CD14-positive monocyte (primary cell): Measurements from ENCODE around the gene SPINK6. TPM values are rescaled to one million over a fixed set of nuclear protein-coding genes. Genes with fewer than 3 reads are reported as not detected.

ENCODE experiments used
- DNase-seq, 3 donors: peaks; one replicate each; pipeline ENCODE4 v3.0.0-alpha.2; 2011 to 2022
- H2AFZ ChIP-seq: 2 replicates; pipeline ENCODE4 v1.6.0; 2012; ENCODE audit warnings: mild to moderate bottlenecking, low read depth, low read length, inconsistent platforms; ENCODE audit not compliant: insufficient read depth, poor library complexity, severe bottlenecking
- H3K27ac ChIP-seq, 2 donors: 1 replicate in 1 of 2; 2 replicates in 1 of 2; pipeline ENCODE4 v1.5.1; 2012 to 2013; ENCODE audit warnings: low read length in 2 of 2, control low read depth in 1 of 2, inconsistent platforms in 1 of 2, low read depth in 1 of 2, mild to moderate bottlenecking in 1 of 2
- H3K27me3 ChIP-seq, 2 donors: one replicate each; pipeline versions ENCODE4 v1.6.0 to v1.6.1; 2011 to 2013; ENCODE audit warnings: low read length in 2 of 2; ENCODE audit not compliant: control insufficient read depth in 2 of 2, insufficient read depth in 2 of 2
- H3K36me3 ChIP-seq, 2 donors: replicated peaks in 1 of 2; 1 replicate in 1 of 2; 2 replicates in 1 of 2; pipeline versions ENCODE4 v1.5.1 to v1.6.1; 2012 to 2013; ENCODE audit warnings: low read length in 2 of 2, control low read depth in 1 of 2, inconsistent platforms in 1 of 2, mild to moderate bottlenecking in 1 of 2; ENCODE audit not compliant: insufficient read depth in 2 of 2, control insufficient read depth in 1 of 2
- H3K4me1 ChIP-seq, 2 donors: 1 replicate in 1 of 2; 2 replicates in 1 of 2; pipeline versions ENCODE4 v1.5.1 to v1.6.1; 2012 to 2013; ENCODE audit warnings: low read length in 2 of 2, control low read depth in 1 of 2, inconsistent platforms in 1 of 2, mild to moderate bottlenecking in 1 of 2, moderate library complexity in 1 of 2; ENCODE audit not compliant: insufficient read depth in 2 of 2, control insufficient read depth in 1 of 2
- H3K4me2 ChIP-seq: replicated peaks from 2 replicates; pipeline ENCODE3; 2012; ENCODE audit warnings: low read length, moderate library complexity, mild to moderate bottlenecking; ENCODE audit not compliant: poor library complexity, severe bottlenecking; ENCODE audit errors: extremely low read depth
- H3K4me3 ChIP-seq, 3 experiments: fragments of 200-600 bp in 1 of 3; sonication (generic) in 1 of 3; replicated peaks in 1 of 3; 1 replicate in 2 of 3; 2 replicates in 1 of 3; pipeline ENCODE4 v1.5.1; 2011 to 2013; ENCODE audit warnings: low read length in 3 of 3, mild to moderate bottlenecking in 3 of 3, control low read depth in 2 of 3, low read depth in 2 of 3, inconsistent platforms in 1 of 3, moderate library complexity in 1 of 3
- H3K79me2 ChIP-seq: 2 replicates; pipeline ENCODE4 v1.6.0; 2012; ENCODE audit warnings: mild to moderate bottlenecking, control low read depth, inconsistent platforms, low read length, moderate library complexity; ENCODE audit not compliant: insufficient read depth
- H3K9ac ChIP-seq: 2 replicates; pipeline ENCODE4 v1.6.0; 2017; ENCODE audit warnings: low read length, mild to moderate bottlenecking; ENCODE audit not compliant: insufficient read depth, poor library complexity, severe bottlenecking
- H3K9me3 ChIP-seq, 2 donors: replicated peaks in 1 of 2; 1 replicate in 1 of 2; 2 replicates in 1 of 2; pipeline versions ENCODE4 v1.5.1 to v1.6.1; 2012 to 2013; ENCODE audit warnings: low read length in 2 of 2, control low read depth in 1 of 2; ENCODE audit not compliant: control insufficient read depth in 1 of 2, insufficient read depth in 1 of 2
- H4K20me1 ChIP-seq: 2 replicates; pipeline ENCODE4 v1.6.0; 2012; ENCODE audit warnings: mild to moderate bottlenecking, low read length, control low read depth, moderate library complexity; ENCODE audit not compliant: insufficient read depth
- H3K27ac Mint-ChIP-seq, 7 donors: one replicate each; pipeline ENCODE4 v1.8.0; 2020; ENCODE audit warnings: mild to moderate bottlenecking in 7 of 7, mixed read lengths in 7 of 7, moderate library complexity in 6 of 7, inconsistent platforms in 2 of 7
- H3K27me3 Mint-ChIP-seq, 3 donors: one replicate each; pipeline ENCODE4 v1.8.0; 2021 to 2022; ENCODE audit warnings: low read depth in 3 of 3, mild to moderate bottlenecking in 3 of 3, mixed read lengths in 3 of 3, moderate library complexity in 3 of 3, inconsistent platforms in 1 of 3
- H3K36me3 Mint-ChIP-seq, 2 donors: one replicate each; pipeline ENCODE4 v1.8.0; 2020; ENCODE audit warnings: mixed read lengths in 2 of 2, inconsistent platforms in 1 of 2, mild to moderate bottlenecking in 1 of 2
- H3K4me1 Mint-ChIP-seq: one replicate; pipeline ENCODE4 v1.8.0; 2020; ENCODE audit warnings: mild to moderate bottlenecking, mixed read lengths
- H3K4me3 Mint-ChIP-seq, 2 donors: one replicate each; pipeline ENCODE4 v1.8.0; 2020; ENCODE audit warnings: mild to moderate bottlenecking in 2 of 2, mixed read lengths in 2 of 2, moderate library complexity in 1 of 2
- H3K9me3 Mint-ChIP-seq, 7 donors: one replicate each; pipeline ENCODE4 v1.8.0; 2020 to 2022; ENCODE audit warnings: mixed read lengths in 7 of 7, mild to moderate bottlenecking in 6 of 7, moderate library complexity in 6 of 7, inconsistent platforms in 2 of 7
- CTCF ChIP-seq: fragments of 200-600 bp; IDR thresholded peaks from one replicate; pipeline ENCODE4 v1.8.0; 2022; ENCODE audit warnings: antibody characterized with exemption, mild to moderate bottlenecking
- WGBS: methylation state at CpG from one replicate; pipeline ENCODE4 v1.1.5; 2013; ENCODE audit warnings: missing lambda C conversion rate; ENCODE audit not compliant: insufficient coverage; 5-methylcytosine and 5-hydroxymethylcytosine counted together
- intact Hi-C, 2 donors: fragments of 100-400 bp; cut with micrococcal nuclease; formaldehyde crosslinking; loops; one replicate each; pipeline versions ENCODE4 v1.15.0 to v1.15.1; 2023
- polyA plus RNA-seq, 3 donors: library from polyadenylated mRNA; depleted of rRNA in 1 of 3; unstranded in 2 of 3; stranded (reverse) in 1 of 3; fragments of 300-500 nt in 2 of 3; fragments of >200 nt in 1 of 3; fragmentation: Illumina TruSeq in 2 of 3; gene quantifications; 1 replicate in 2 of 3; 2 replicates in 1 of 3; pipeline ENCODE4 v1.2.3, GENCODE V29; 2012 to 2021

Gene SPINK6
- polyA plus RNA-seq, 3 donors, result not detected

GRCh38 chr5:148255456-148255855 lies 52.6 kb downstream of the SPINK6 start:
- Mint-ChIP-seq H3K36me3 (no peaks in the 10 kb centered on the region), H3K4me3 (no peak overlapping the region), H3K9me3 (peaks cover 17 to 25% (median 21%) of the 10 kb centered on the region in 7 donors), H3K4me1 (no peaks in the 10 kb centered on the region), H3K27ac (no peak overlapping the region), H3K27me3 (no peaks in the 10 kb centered on the region)
- Histone ChIP-seq H3K4me1 (no peaks in the 10 kb centered on the region), H2AFZ (no peak overlapping the region), H3K27ac (no peak overlapping the region), H3K27me3 (no peaks in the 10 kb centered on the region), H3K4me2 (no peak overlapping the region), H3K4me3 (no peak overlapping the region), H3K9ac (no peak overlapping the region), H3K9me3 (peaks cover 9 to 14% of the 10 kb centered on the region in 2 donors), H3K79me2 (no peaks in the 10 kb centered on the region), H4K20me1 (no peaks in the 10 kb centered on the region), H3K36me3 (no peaks in the 10 kb centered on the region)
- no peak for DNase-seq
- intact Hi-C loops, result no loop called here
- no peak for TF ChIP-seq CTCF

- Mint-ChIP-seq H3K4me1 (no peaks in the 10 kb centered on the region), H3K27ac (no peak overlapping the region), H3K9me3 (peaks cover 17 to 26% (median 22%) of the 10 kb centered on the region in 7 donors), H3K4me3 (no peak overlapping the region), H3K36me3 (no peaks in the 10 kb centered on the region), H3K27me3 (no peaks in the 10 kb centered on the region)
- intact Hi-C loops, result no loop called here
- 68% methylated on average over 2 of the region's 2 CpGs for WGBS
- Histone ChIP-seq H3K36me3 (no peaks in the 10 kb centered on the region), H3K4me2 (no peak overlapping the region), H3K9me3 (peaks cover 9 to 14% of the 10 kb centered on the region in 2 donors), H3K79me2 (no peaks in the 10 kb centered on the region), H3K27ac (no peak overlapping the region), H3K4me1 (no peaks in the 10 kb centered on the region), H3K4me3 (no peak overlapping the region), H2AFZ (no peak overlapping the region), H3K9ac (no peak overlapping the region), H3K27me3 (no peaks in the 10 kb centered on the region), H4K20me1 (no peaks in the 10 kb centered on the region)
- no peak for DNase-seq
- no peak for TF ChIP-seq CTCF
Observed at GRCh38 chr5:148259288-148259687, 56.4 kb downstream of the SPINK6 start.
